Liver (tissue), 3 donors: Measurements from ENCODE around the gene WNT7B.

Experiments
- ATF3 ChIP-seq: IDR thresholded peaks from 2 replicates; pipeline ENCODE4 v1.6.1; 2016; ENCODE audit warnings: antibody characterized with exemption
- EGR1 ChIP-seq, 2 donors: IDR thresholded peaks; 2 replicates each; pipeline ENCODE4 v1.6.1; 2016 to 2018; ENCODE audit warnings: antibody characterized with exemption in 2 of 2, low read depth in 2 of 2
- GABPA ChIP-seq, 2 donors: IDR thresholded peaks in 1 of 2; conservative IDR thresholded peaks in 1 of 2; 2 replicates each; pipeline ENCODE4 v1.6.1; 2016; ENCODE audit warnings: antibody characterized with exemption in 2 of 2, mild to moderate bottlenecking in 1 of 2, moderate library complexity in 1 of 2
- JUND ChIP-seq, 2 donors: IDR thresholded peaks; 2 replicates each; pipeline ENCODE4 v1.6.1; 2016; ENCODE audit warnings: antibody characterized with exemption in 2 of 2
- MAX ChIP-seq: IDR thresholded peaks from 2 replicates; pipeline ENCODE4 v1.6.1; 2016; ENCODE audit warnings: antibody characterized with exemption
- RAD21 ChIP-seq, 2 donors: IDR thresholded peaks; 2 replicates each; pipeline ENCODE4 v1.6.1; 2016; ENCODE audit warnings: antibody characterized with exemption in 2 of 2, mild to moderate bottlenecking in 2 of 2
- REST ChIP-seq: IDR thresholded peaks from 2 replicates; pipeline ENCODE4 v1.6.1; 2016; ENCODE audit warnings: antibody characterized with exemption, mild to moderate bottlenecking
- RXRA ChIP-seq, 2 donors: IDR thresholded peaks; 2 replicates each; pipeline ENCODE4 v1.6.1; 2017 to 2018; ENCODE audit warnings: antibody characterized with exemption in 2 of 2, mild to moderate bottlenecking in 1 of 2
- SP1 ChIP-seq: IDR thresholded peaks from 2 replicates; pipeline ENCODE4 v1.6.1; 2018; ENCODE audit warnings: antibody characterized with exemption, mild to moderate bottlenecking
- TAF1 ChIP-seq: conservative IDR thresholded peaks from 2 replicates; pipeline ENCODE4 v1.6.1; 2016; ENCODE audit warnings: antibody characterized with exemption, mild to moderate bottlenecking
- YY1 ChIP-seq: IDR thresholded peaks from 2 replicates; pipeline ENCODE4 v1.6.1; 2016; ENCODE audit warnings: antibody characterized with exemption, mild to moderate bottlenecking
- TF ChIP-seq, protein P1 (sequence below): fragments of 150-350 bp; IDR thresholded peaks from 2 replicates; pipeline ENCODE4 v1.5.1; 2017; ENCODE audit warnings: improper control_type of control experiment, low read depth, low read length; ENCODE audit not compliant: missing input control
- TF ChIP-seq, protein P2 (sequence below): IDR thresholded peaks from 2 replicates; pipeline ENCODE4 v1.6.1; 2016; ENCODE audit warnings: antibody characterized with exemption
- donor health status: healthy.
- donor health status: healthy.

DNA sequence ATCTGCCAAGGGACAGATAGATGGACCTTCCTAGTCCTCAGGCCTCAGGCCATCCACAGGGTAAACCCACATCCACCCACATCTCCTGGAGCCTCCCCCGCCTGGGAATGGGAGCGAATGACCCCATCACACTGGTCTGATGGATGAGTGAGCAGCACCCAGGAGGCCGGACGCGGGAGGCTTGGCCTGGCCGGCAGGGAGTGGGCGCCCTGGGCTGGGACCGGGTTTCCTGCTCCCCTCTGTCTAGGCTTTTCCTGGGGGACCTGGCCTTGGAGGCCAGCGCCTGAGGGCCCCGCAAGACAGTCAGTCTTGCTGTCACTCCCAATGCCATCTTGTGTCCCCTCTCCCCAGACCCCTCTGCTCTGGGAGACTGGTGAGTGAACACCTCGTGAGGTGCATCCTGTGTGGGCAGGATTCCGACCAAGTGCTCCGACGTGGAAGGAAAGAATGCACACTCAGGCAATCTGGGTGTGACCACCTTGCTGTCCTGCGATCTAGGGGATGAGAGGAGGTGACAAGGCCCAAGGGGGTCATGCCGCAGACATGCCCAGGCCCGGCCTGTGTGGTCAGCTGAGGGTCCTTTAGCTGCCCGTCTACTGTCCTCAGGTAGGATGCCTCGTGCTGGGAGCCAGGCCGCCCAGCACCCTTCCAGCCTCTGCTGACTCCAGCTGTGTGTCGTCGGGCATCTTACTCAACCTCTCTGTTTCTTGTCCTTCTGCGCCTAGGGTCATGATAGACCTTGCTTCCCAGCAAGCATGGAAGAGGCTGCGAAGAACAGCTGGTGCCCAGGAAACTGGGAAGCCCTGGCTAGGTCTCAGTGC, 26.5 kb upstream of the WNT7B start:
- TF ChIP-seq, protein P1, sequence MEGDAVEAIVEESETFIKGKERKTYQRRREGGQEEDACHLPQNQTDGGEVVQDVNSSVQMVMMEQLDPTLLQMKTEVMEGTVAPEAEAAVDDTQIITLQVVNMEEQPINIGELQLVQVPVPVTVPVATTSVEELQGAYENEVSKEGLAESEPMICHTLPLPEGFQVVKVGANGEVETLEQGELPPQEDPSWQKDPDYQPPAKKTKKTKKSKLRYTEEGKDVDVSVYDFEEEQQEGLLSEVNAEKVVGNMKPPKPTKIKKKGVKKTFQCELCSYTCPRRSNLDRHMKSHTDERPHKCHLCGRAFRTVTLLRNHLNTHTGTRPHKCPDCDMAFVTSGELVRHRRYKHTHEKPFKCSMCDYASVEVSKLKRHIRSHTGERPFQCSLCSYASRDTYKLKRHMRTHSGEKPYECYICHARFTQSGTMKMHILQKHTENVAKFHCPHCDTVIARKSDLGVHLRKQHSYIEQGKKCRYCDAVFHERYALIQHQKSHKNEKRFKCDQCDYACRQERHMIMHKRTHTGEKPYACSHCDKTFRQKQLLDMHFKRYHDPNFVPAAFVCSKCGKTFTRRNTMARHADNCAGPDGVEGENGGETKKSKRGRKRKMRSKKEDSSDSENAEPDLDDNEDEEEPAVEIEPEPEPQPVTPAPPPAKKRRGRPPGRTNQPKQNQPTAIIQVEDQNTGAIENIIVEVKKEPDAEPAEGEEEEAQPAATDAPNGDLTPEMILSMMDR = no peak
- TF ChIP-seq SP1 (no peak), TAF1 (no peak), JUND (IDR thresholded peaks at IDR 0.05) (no peak), REST (no peak), EGR1 (IDR thresholded peaks at IDR 0.05; ENCODE audit: low read depth in 2 of 2) (no peak), RAD21 (IDR thresholded peaks at IDR 0.05) (no peak), ATF3 (no peak), RXRA (IDR thresholded peaks at IDR 0.05) (no peak), YY1 (no peak), GABPA (IDR thresholded peaks at IDR 0.05 in 1 of 2, conservative IDR thresholded peaks at IDR 0.05 in 1 of 2) (no peak), MAX (no peak)
- TF ChIP-seq, protein P2, sequence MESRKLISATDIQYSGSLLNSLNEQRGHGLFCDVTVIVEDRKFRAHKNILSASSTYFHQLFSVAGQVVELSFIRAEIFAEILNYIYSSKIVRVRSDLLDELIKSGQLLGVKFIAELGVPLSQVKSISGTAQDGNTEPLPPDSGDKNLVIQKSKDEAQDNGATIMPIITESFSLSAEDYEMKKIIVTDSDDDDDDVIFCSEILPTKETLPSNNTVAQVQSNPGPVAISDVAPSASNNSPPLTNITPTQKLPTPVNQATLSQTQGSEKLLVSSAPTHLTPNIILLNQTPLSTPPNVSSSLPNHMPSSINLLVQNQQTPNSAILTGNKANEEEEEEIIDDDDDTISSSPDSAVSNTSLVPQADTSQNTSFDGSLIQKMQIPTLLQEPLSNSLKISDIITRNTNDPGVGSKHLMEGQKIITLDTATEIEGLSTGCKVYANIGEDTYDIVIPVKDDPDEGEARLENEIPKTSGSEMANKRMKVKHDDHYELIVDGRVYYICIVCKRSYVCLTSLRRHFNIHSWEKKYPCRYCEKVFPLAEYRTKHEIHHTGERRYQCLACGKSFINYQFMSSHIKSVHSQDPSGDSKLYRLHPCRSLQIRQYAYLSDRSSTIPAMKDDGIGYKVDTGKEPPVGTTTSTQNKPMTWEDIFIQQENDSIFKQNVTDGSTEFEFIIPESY = no peak
